Measurements from ENCODE around the gene GNG7. TPM values are rescaled to one million over a fixed set of nuclear protein-coding genes. Genes with fewer than 3 reads are reported as not detected.

The GNG7 gene
- total RNA-seq, result 10 to 100 TPM in 1 of 2 donors, 1 to 10 TPM in 1; 5.7 to 12.9 TPM

DNA sequence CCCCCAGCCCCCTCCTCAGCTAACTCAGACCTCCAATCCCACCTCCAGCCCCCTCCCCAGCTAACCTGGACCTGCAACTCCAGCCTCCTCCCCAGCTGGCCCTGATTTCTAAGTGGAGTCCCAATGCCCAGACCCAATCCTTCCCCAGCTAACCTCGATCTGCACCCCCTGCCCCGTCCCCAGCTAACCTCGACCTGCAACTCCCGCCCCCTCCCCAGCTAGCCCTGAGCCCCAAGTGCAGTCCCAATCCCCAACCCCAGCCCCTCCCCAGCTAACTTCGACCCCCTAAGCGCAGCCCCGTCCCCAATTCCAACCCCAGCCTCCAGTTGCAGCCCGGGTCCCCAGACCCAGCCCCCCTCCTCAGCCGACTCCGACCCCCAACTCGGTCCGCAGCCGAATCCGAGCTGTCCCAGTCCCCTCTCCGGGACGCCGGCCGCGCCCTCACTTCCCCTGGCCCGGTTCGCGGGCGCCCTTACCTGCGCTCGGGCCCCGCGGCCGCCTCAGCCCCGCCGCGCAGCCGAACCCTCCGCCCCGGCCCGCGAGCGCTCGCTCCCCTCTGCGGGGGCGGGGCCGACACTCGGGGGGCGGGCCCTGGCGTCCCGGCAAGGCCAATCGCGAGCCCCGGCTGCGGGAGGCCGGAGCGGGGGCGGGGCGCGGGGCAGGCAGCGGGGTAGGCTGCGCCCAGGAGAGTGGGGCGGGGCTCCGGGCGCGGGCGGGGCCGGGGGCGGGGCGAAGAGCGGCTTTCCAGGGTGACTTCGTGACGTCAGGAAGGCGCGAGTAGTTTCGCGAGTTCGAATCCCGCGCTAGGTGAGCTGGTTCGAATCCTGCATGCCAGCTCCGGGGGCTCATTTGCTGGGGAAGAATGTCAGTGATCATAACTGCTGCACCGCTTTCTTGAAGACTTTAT is at the start of gene GNG7:
GNG7 (minus strand) TSS at position 525 of the 907 bp plus-strand sequence. CDS start 182,006 bp downstream, outside the sequence.
- Histone ChIP-seq H3K4me3 (peak within 1 kb of the TSS in 1 of 2 donors; percentile 77), H3K4me1 (peaks cover 15% of the 10 kb centered on the region), H3K36me3 (replicated peaks in 1 of 2; ENCODE audit: insufficient read depth in 1 of 2, low read depth in 2 of 2) (no peaks in the 10 kb centered on the region), H3K27me3 (no peaks in the 10 kb centered on the region), H3K27ac (peak within 1 kb of the TSS in 3 of 4 donors; percentile 4 to 67 (median 9)), H3K9me3 (no peaks in the 10 kb centered on the region)
- intact Hi-C loops (cut with DNase I), result no loop called here
- 2 to 3% methylated on average over 13 to 49 of the region's 77 CpGs for WGBS, 2 donors
- DNase-seq (peak; percentile 97 to 98 (median 97)), ATAC-seq (peak; percentile 100)
- TF ChIP-seq POLR2A (IDR thresholded peaks at IDR 0.05), result peak; percentile 55 to 65 (median 61)
- TF ChIP-seq, protein P1, sequence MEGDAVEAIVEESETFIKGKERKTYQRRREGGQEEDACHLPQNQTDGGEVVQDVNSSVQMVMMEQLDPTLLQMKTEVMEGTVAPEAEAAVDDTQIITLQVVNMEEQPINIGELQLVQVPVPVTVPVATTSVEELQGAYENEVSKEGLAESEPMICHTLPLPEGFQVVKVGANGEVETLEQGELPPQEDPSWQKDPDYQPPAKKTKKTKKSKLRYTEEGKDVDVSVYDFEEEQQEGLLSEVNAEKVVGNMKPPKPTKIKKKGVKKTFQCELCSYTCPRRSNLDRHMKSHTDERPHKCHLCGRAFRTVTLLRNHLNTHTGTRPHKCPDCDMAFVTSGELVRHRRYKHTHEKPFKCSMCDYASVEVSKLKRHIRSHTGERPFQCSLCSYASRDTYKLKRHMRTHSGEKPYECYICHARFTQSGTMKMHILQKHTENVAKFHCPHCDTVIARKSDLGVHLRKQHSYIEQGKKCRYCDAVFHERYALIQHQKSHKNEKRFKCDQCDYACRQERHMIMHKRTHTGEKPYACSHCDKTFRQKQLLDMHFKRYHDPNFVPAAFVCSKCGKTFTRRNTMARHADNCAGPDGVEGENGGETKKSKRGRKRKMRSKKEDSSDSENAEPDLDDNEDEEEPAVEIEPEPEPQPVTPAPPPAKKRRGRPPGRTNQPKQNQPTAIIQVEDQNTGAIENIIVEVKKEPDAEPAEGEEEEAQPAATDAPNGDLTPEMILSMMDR (IDR thresholded peaks at IDR 0.05), result no peak

DNA sequence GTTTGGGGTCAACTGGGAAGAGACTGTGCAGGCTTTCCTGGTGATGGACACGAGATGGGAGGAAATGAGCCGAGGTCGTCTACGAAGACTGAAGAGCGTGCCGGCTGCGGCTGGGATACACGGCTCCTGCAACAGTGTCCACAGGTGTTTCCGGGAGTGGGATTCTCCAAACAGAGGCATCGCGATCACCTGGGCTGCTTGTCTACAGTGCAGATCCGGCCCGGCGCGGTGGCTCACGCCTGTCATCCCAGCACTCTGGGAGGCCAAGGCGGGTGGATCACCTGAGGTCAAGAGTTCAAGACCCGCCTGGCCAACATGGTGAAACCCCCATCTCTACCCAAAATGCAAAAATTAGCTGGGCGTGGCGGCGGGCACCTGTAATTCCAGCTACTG is 48.9 kb upstream of the GNG7 start:
- DNase-seq (no peak), ATAC-seq (no peak)
- TF ChIP-seq, protein P1 (IDR thresholded peaks at IDR 0.05), result no peak
- TF ChIP-seq POLR2A (IDR thresholded peaks at IDR 0.05), result no peak
- intact Hi-C loops (cut with DNase I), result no loop called here
- Histone ChIP-seq H3K36me3 (replicated peaks in 1 of 2; ENCODE audit: insufficient read depth in 1 of 2, low read depth in 2 of 2) (peaks cover 0 to 8% of the 10 kb centered on the region in 2 donors), H3K4me3 (no peak overlapping the region), H3K9me3 (no peaks in the 10 kb centered on the region), H3K27ac (no peak overlapping the region), H3K27me3 (no peaks in the 10 kb centered on the region), H3K4me1 (peaks cover 5% of the 10 kb centered on the region)
- WGBS, 2 donors, result 82 to 86% methylated on average over 14 to 21 of the region's 21 CpGs

DNA sequence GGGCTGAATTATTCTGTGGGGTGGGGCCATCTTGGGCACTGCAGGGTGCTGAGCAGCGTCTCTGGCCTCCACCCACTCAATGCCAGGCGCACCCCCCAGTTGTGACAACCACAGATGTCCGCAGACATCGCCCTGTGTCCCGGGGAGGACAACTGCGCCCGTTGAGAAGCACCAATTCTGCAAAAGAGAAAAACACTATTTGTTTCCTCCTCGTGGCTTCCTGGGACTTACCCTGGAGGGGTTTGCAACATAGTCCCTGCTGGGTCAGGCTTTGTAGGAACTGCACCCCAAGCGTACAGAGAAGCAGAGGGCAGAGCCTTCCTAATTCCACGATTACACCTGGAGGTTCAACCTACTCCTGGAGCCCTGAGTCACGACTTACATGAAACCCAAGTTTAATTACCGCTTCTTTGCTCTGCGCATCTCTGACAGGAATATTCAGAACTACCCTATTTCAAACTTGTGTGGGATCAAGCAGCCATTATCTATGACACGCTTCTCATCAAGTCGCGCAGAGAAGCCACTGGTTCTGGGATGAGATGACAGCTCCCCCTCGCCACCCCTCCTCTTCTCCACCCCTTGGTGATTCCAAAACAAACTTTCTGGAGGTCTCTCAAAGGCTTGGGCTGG is 48.4 kb upstream of the GNG7 start:
- Histone ChIP-seq H3K4me1 (peaks cover 5% of the 10 kb centered on the region), H3K27me3 (no peaks in the 10 kb centered on the region), H3K9me3 (no peaks in the 10 kb centered on the region), H3K4me3 (no peak overlapping the region), H3K36me3 (replicated peaks in 1 of 2; ENCODE audit: insufficient read depth in 1 of 2, low read depth in 2 of 2) (peaks cover 0 to 8% of the 10 kb centered on the region in 2 donors), H3K27ac (no peak overlapping the region)
- 52 to 88% methylated on average over 6 to 17 of the region's 17 CpGs for WGBS, 2 donors
- intact Hi-C loops (cut with DNase I), result no loop called here
- DNase-seq (no peak), ATAC-seq (no peak)
- TF ChIP-seq, protein P1 (IDR thresholded peaks at IDR 0.05), result no peak
- TF ChIP-seq POLR2A (IDR thresholded peaks at IDR 0.05), result no peak

DNA sequence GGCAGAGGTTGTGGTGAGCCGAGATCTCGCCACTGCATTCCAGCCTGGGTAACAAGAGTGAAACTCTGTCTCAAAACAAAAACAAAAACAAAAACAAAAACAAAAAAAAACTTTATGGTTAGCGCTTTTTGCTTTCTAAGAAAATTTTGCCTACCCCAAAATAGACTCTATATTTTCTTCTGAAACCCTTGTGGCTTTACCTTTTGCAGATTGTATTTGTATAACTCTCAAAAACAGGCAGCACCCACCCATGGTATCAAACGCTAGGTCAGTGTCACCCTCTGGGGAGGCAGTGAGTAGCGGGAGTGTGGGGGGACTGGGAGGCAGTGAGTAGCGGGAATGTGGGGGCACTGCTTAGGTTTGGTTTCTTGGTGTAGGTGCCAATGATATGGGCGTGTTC is 44.9 kb upstream of the GNG7 start:
- H3K9me3 ChIP-seq, result no peaks in the 10 kb centered on the region
- intact Hi-C loops (cut with DNase I), result no loop called here
- H3K36me3 ChIP-seq (replicated peaks in 1 of 2; ENCODE audit: insufficient read depth in 1 of 2, low read depth in 2 of 2), result no peaks in the 10 kb centered on the region
- no peak overlapping the region for H3K4me3 ChIP-seq
- H3K27ac ChIP-seq, result no peak overlapping the region
- 72 to 81% methylated on average over 7 of the region's 7 CpGs for WGBS, 2 donors
- no peak for TF ChIP-seq POLR2A (IDR thresholded peaks at IDR 0.05)
- TF ChIP-seq, protein P1 (IDR thresholded peaks at IDR 0.05), result no peak
- DNase-seq (no peak), ATAC-seq (no peak)
- H3K4me1 ChIP-seq, result peaks cover 5% of the 10 kb centered on the region
- no peaks in the 10 kb centered on the region for H3K27me3 ChIP-seq
